HCT116 (cell line): ENCODE results near the gene DAGLB.
A peak's percentile ranks its signal among the peaks of the same experiment; 100 is the strongest.

Experiments
- ATF3 ChIP-seq: IDR thresholded peaks from 2 replicates; pipeline ENCODE4 v1.6.1; 2012
- CTCF ChIP-seq, 3 experiments: fragments of 200-600 bp in 1 of 3; sonication (generic) in 1 of 3; IDR thresholded peaks in 2 of 3; conservative IDR thresholded peaks in 1 of 3; 2 replicates each; pipeline ENCODE4 v1.5.1; 2012 to 2017; ENCODE audit warnings: low read depth in 2 of 3, low read length in 2 of 3, antibody characterized with exemption in 1 of 3, borderline replicate concordance in 1 of 3, control low read depth in 1 of 3, mild to moderate bottlenecking in 1 of 3, mixed read lengths in 1 of 3, mixed run types in 1 of 3, moderate library complexity in 1 of 3; ENCODE audit not compliant: insufficient read depth in 1 of 3
- POLR2A ChIP-seq: IDR thresholded peaks from 2 replicates; pipeline ENCODE4 v1.7.0; 2011; ENCODE audit warnings: borderline replicate concordance; ENCODE audit not compliant: insufficient read depth, insufficient read length; ENCODE audit errors: extremely low read depth

- TF ChIP-seq CTCF (IDR thresholded peaks at IDR 0.05 in 2 of 3, conservative IDR thresholded peaks at IDR 0.05 in 1 of 3; ENCODE audit: borderline replicate concordance in 1 of 3, insufficient read depth in 1 of 3, low read depth in 2 of 3, low read length in 2 of 3): peak; percentile 3 to 45 (median 43); a peak in 4 of 6 replicates
- TF ChIP-seq POLR2A: no peak
- no peak for TF ChIP-seq ATF3
Observed at GRCh38 chr7:6430271-6430940, 17.3 kb downstream of the DAGLB start.
